H9 (cell line): ENCODE measurements around the gene DNM1. TPM values are rescaled to one million over a fixed set of nuclear protein-coding genes. Genes with fewer than 3 reads are reported as not detected.

Experiments used
- DNase-seq: peaks from one replicate; pipeline ENCODE4 v3.0.0-alpha.2; 2017
- H2AFZ ChIP-seq: one replicate; pipeline ENCODE4 v1.6.1; 2013; ENCODE audit warnings: mild to moderate bottlenecking, low read length, control low read depth, moderate library complexity
- H2AK5ac ChIP-seq: 2 replicates; pipeline ENCODE4 v1.6.1; 2013; ENCODE audit warnings: low read length, control low read depth, mixed read lengths; ENCODE audit not compliant: insufficient read length
- H2BK120ac ChIP-seq: one replicate; pipeline ENCODE4 v1.6.1; 2013; ENCODE audit warnings: low read depth, mild to moderate bottlenecking, low read length, control low read depth, inconsistent platforms; ENCODE audit not compliant: poor library complexity, severe bottlenecking
- H2BK12ac ChIP-seq: 2 replicates; pipeline ENCODE4 v1.6.1; 2013; ENCODE audit warnings: low read length, control low read depth, mixed read lengths, low read depth; ENCODE audit not compliant: insufficient read length
- H2BK15ac ChIP-seq: 2 replicates; pipeline ENCODE4 v1.6.1; 2013; ENCODE audit warnings: low read depth, low read length, control low read depth
- H2BK20ac ChIP-seq: one replicate; pipeline ENCODE4 v1.6.1; 2013; ENCODE audit warnings: low read depth, mild to moderate bottlenecking, low read length, control low read depth, inconsistent platforms; ENCODE audit not compliant: poor library complexity, severe bottlenecking
- H2BK5ac ChIP-seq: 2 replicates; pipeline ENCODE4 v1.6.1; 2013; ENCODE audit warnings: low read length, control low read depth, mixed read lengths; ENCODE audit not compliant: insufficient read length
- H3K14ac ChIP-seq: 2 replicates; pipeline ENCODE4 v1.6.1; 2013; ENCODE audit warnings: low read length, control low read depth; ENCODE audit not compliant: insufficient read depth
- H3K18ac ChIP-seq: 2 replicates; pipeline ENCODE4 v1.6.1; 2013; ENCODE audit warnings: low read depth, mild to moderate bottlenecking, mixed read lengths, low read length, control low read depth; ENCODE audit not compliant: insufficient read length
- H3K23ac ChIP-seq: 2 replicates; pipeline ENCODE4 v1.6.1; 2013; ENCODE audit warnings: low read length, control low read depth, mixed read lengths, low read depth; ENCODE audit not compliant: insufficient read length
- H3K23me2 ChIP-seq: 2 replicates; pipeline ENCODE4 v1.6.1; 2013; ENCODE audit warnings: low read depth, mild to moderate bottlenecking, mixed read lengths, low read length, control low read depth; ENCODE audit not compliant: insufficient read length, poor library complexity, severe bottlenecking
- H3K27ac ChIP-seq: 2 replicates; pipeline ENCODE4 v1.5.1; 2013; ENCODE audit warnings: low read length, control low read depth, mixed read lengths, low read depth; ENCODE audit not compliant: insufficient read length
- H3K27me3 ChIP-seq: 2 replicates; pipeline ENCODE4 v1.6.1; 2013; ENCODE audit warnings: low read length, control low read depth, inconsistent platforms; ENCODE audit not compliant: insufficient read depth
- H3K4ac ChIP-seq: 2 replicates; pipeline ENCODE4 v1.6.1; 2013; ENCODE audit warnings: low read depth, mild to moderate bottlenecking, control low read depth, inconsistent platforms, low read length, moderate library complexity
- H3K4me1 ChIP-seq: 2 replicates; pipeline ENCODE4 v1.6.1; 2013; ENCODE audit warnings: low read length, control low read depth, inconsistent platforms; ENCODE audit not compliant: insufficient read depth
- H3K4me2 ChIP-seq: 2 replicates; pipeline ENCODE4 v1.6.1; 2013; ENCODE audit warnings: low read length, control low read depth, mixed read lengths; ENCODE audit not compliant: insufficient read length, insufficient read depth
- H3K56ac ChIP-seq: 2 replicates; pipeline ENCODE4 v1.6.1; 2013; ENCODE audit warnings: low read depth, mild to moderate bottlenecking, mixed read lengths, low read length, control low read depth; ENCODE audit not compliant: insufficient read length
- H3K79me1 ChIP-seq: 2 replicates; pipeline ENCODE4 v1.6.1; 2013; ENCODE audit warnings: low read depth, mild to moderate bottlenecking, moderate library complexity, low read length, control low read depth, inconsistent platforms; ENCODE audit not compliant: insufficient read depth, poor library complexity, severe bottlenecking
- H3K79me2 ChIP-seq: 2 replicates; pipeline ENCODE4 v1.6.1; 2013; ENCODE audit warnings: low read length, control low read depth, inconsistent platforms; ENCODE audit not compliant: insufficient read depth
- H3K9ac ChIP-seq: 2 replicates; pipeline ENCODE4 v1.6.1; 2013; ENCODE audit warnings: low read length, control low read depth, mixed read lengths; ENCODE audit not compliant: insufficient read length; ENCODE audit errors: extremely low read depth
- H3K9me3 ChIP-seq: one replicate; pipeline ENCODE4 v1.6.1; 2013; ENCODE audit warnings: low read depth, low read length, inconsistent platforms; ENCODE audit not compliant: control insufficient read depth
- H3T11ph ChIP-seq: one replicate; pipeline ENCODE4 v1.6.1; 2013; ENCODE audit warnings: mild to moderate bottlenecking, low read length, control low read depth, inconsistent platforms
- H4K20me1 ChIP-seq: one replicate; pipeline ENCODE4 v1.6.1; 2013; ENCODE audit not compliant: control insufficient read depth, insufficient read length, insufficient read depth
- H4K5ac ChIP-seq: 2 replicates; pipeline ENCODE4 v1.6.1; 2013; ENCODE audit warnings: low read depth, mild to moderate bottlenecking, mixed read lengths, low read length, control low read depth; ENCODE audit not compliant: insufficient read length
- H4K8ac ChIP-seq: replicated peaks from 2 replicates; pipeline ENCODE4 v1.6.1; 2013; ENCODE audit warnings: low read length, control low read depth, mixed read lengths, low read depth; ENCODE audit not compliant: insufficient read length
- H4K91ac ChIP-seq: 2 replicates; pipeline ENCODE4 v1.6.1; 2013; ENCODE audit warnings: low read depth, mild to moderate bottlenecking, moderate library complexity, mixed read lengths, low read length, control low read depth; ENCODE audit not compliant: insufficient read length
- H3K27ac Mint-ChIP-seq, 3 experiments: 2 replicates in 2 of 3; 3 replicates in 1 of 3; pipeline ENCODE4 v1.8.0; 2020 to 2021; ENCODE audit warnings: mixed read lengths in 3 of 3, mild to moderate bottlenecking in 1 of 3, moderate library complexity in 1 of 3
- H3K27me3 Mint-ChIP-seq: 2 replicates; pipeline ENCODE4 v1.8.0; 2021; ENCODE audit warnings: low read depth, mild to moderate bottlenecking, moderate library complexity, mixed read lengths
- H3K36me3 Mint-ChIP-seq, 3 experiments: 2 replicates in 2 of 3; 3 replicates in 1 of 3; pipeline ENCODE4 v1.8.0; 2020 to 2021; ENCODE audit warnings: low read depth in 3 of 3, mixed read lengths in 3 of 3; ENCODE audit not compliant: insufficient read depth in 1 of 3
- H3K4me1 Mint-ChIP-seq, 2 experiments: 2 replicates each; pipeline ENCODE4 v1.8.0; 2020; ENCODE audit warnings: mixed read lengths in 2 of 2
- H3K4me3 Mint-ChIP-seq, 2 experiments: 2 replicates in 1 of 2; 3 replicates in 1 of 2; pipeline ENCODE4 v1.8.0; 2020 to 2021; ENCODE audit warnings: mild to moderate bottlenecking in 2 of 2, mixed read lengths in 2 of 2, moderate library complexity in 1 of 2
- H3K9me3 Mint-ChIP-seq, 2 experiments: 2 replicates in 1 of 2; 3 replicates in 1 of 2; pipeline ENCODE4 v1.8.0; 2020; ENCODE audit warnings: mild to moderate bottlenecking in 2 of 2, mixed read lengths in 2 of 2, moderate library complexity in 1 of 2
- WGBS: extraction: QIAGEN DNeasy Blood & Tissue Kit; methylation state at CpG from one replicate; pipeline ENCODE4 v1.1.7; 2013; ENCODE audit warnings: missing lambda C conversion rate, low lambda C conversion rate, mixed read lengths; ENCODE audit not compliant: insufficient read length; ENCODE audit errors: extremely low coverage; 5-methylcytosine and 5-hydroxymethylcytosine counted together
- total RNA-seq: library from RNA; stranded (reverse); gene quantifications from 2 replicates; pipeline ENCODE4 v1.2.1, GENCODE V29; 2021
- TF ChIP-seq, protein P1 (sequence below): fragments of 200-600 bp; sonication (generic); conservative IDR thresholded peaks from 3 replicates; pipeline ENCODE4 v1.8.0; 2021; ENCODE audit warnings: antibody characterized with exemption, mild to moderate bottlenecking

Gene DNM1
- total RNA-seq, 1 experiment from 2014 or later: 58.0 TPM

- Mint-ChIP-seq H3K27me3 (no peaks in the 10 kb centered on the region; the same call in 1 of the 2 replicates), H3K9me3 (no peaks in the 10 kb centered on the region), H3K27ac (peak overlapping the region in 1 of 3 experiments; percentile 82; a peak in 2 of 7 replicates), H3K36me3 (peaks cover 6 to 20% (median 15%) of the 10 kb centered on the region in 3 experiments; a peak in 6 of 7 replicates), H3K4me1 (no peaks in the 10 kb centered on the region), H3K4me3 (no peak overlapping the region)
- no peak overlapping the region for H2BK120ac ChIP-seq
- no peak overlapping the region for H3K27ac ChIP-seq
- no peak overlapping the region for H2AK5ac ChIP-seq
- H3K14ac ChIP-seq: no peak overlapping the region
- H3K4me1 ChIP-seq: no peaks in the 10 kb centered on the region
- no peak overlapping the region for H2BK20ac ChIP-seq
- H2BK5ac ChIP-seq: no peak overlapping the region
- H2AFZ ChIP-seq: no peak overlapping the region
- no peak overlapping the region for H2BK15ac ChIP-seq
- H3T11ph ChIP-seq: no peak overlapping the region
- no peaks in the 10 kb centered on the region for H4K20me1 ChIP-seq
- H4K5ac ChIP-seq: no peak overlapping the region
- no peaks in the 10 kb centered on the region for H3K23me2 ChIP-seq
- H2BK12ac ChIP-seq: no peak overlapping the region
- WGBS: no CpG with 5 or more reads among the region's 12 CpGs
- H3K4ac ChIP-seq: no peak overlapping the region
- H3K9ac ChIP-seq: no peak overlapping the region
- no peak overlapping the region for H3K18ac ChIP-seq
- H4K8ac ChIP-seq: no peak overlapping the region
- H4K91ac ChIP-seq: no peak overlapping the region
- TF ChIP-seq, protein P1, sequence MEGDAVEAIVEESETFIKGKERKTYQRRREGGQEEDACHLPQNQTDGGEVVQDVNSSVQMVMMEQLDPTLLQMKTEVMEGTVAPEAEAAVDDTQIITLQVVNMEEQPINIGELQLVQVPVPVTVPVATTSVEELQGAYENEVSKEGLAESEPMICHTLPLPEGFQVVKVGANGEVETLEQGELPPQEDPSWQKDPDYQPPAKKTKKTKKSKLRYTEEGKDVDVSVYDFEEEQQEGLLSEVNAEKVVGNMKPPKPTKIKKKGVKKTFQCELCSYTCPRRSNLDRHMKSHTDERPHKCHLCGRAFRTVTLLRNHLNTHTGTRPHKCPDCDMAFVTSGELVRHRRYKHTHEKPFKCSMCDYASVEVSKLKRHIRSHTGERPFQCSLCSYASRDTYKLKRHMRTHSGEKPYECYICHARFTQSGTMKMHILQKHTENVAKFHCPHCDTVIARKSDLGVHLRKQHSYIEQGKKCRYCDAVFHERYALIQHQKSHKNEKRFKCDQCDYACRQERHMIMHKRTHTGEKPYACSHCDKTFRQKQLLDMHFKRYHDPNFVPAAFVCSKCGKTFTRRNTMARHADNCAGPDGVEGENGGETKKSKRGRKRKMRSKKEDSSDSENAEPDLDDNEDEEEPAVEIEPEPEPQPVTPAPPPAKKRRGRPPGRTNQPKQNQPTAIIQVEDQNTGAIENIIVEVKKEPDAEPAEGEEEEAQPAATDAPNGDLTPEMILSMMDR: no peak
- H3K79me1 ChIP-seq: no peaks in the 10 kb centered on the region
- H3K4me2 ChIP-seq: no peak overlapping the region
- H3K9me3 ChIP-seq: no peaks in the 10 kb centered on the region
- no peaks in the 10 kb centered on the region for H3K27me3 ChIP-seq
- H3K23ac ChIP-seq: no peak overlapping the region
- DNase-seq: no peak
- no peak overlapping the region for H3K56ac ChIP-seq
- H3K79me2 ChIP-seq: 0 out of 2 replicates have a peak, but pooled peaks cover 1% of the 10 kb centered on the region
Measured at GRCh38 chr9:128285033-128285784, 82.0 kb downstream of the DNM1 start.
